ENCODE data around the gene DLG1.

GRCh38 chr3:197234947-197235914, 63.2 kb downstream of the DLG1 start:
- no peak for TF ChIP-seq CTCF (IDR thresholded peaks at IDR 0.05; ENCODE audit: low read length)
- TF ChIP-seq EZH2 (optimal IDR thresholded peaks at IDR 0.05; ENCODE audit: low read depth, low read length), result no peak
- no peak for TF ChIP-seq EZH2phosphoT487 (IDR thresholded peaks at IDR 0.05; ENCODE audit: low read length)

Data from MM.1S (cell line).